Effector memory CD8-positive, alpha-beta T cell (primary cell): ENCODE results near the gene RBM18.

Experiments used
- ATAC-seq: fragments of 150-1000 bp; cut with Tn5 transposase; replicated peaks from 2 replicates; pipeline ENCODE4 v1.10.0; 2021; ENCODE audit warnings: mild to moderate bottlenecking, moderate library complexity
- DNase-seq, 3 experiments: peaks; one replicate each; pipeline ENCODE4 v3.0.0; 2021
- H3K27ac Mint-ChIP-seq, 2 donors: one replicate each; pipeline ENCODE4 v1.8.0; 2022; ENCODE audit warnings: mild to moderate bottlenecking in 2 of 2, mixed read lengths in 2 of 2, moderate library complexity in 2 of 2
- H3K27me3 Mint-ChIP-seq, 2 donors: one replicate each; pipeline ENCODE4 v1.8.0; 2022; ENCODE audit warnings: mixed read lengths in 2 of 2
- H3K36me3 Mint-ChIP-seq: one replicate; pipeline ENCODE4 v1.8.0; 2022; ENCODE audit warnings: mild to moderate bottlenecking, moderate library complexity, mixed read lengths; ENCODE audit not compliant: insufficient read depth
- H3K4me1 Mint-ChIP-seq, 2 donors: one replicate each; pipeline ENCODE4 v1.8.0; 2022; ENCODE audit warnings: low read depth in 2 of 2, mixed read lengths in 2 of 2
- H3K4me3 Mint-ChIP-seq, 2 donors: one replicate each; pipeline ENCODE4 v1.8.0; 2022; ENCODE audit warnings: mild to moderate bottlenecking in 2 of 2, mixed read lengths in 2 of 2, moderate library complexity in 2 of 2
- H3K9me3 Mint-ChIP-seq, 2 donors: one replicate each; pipeline ENCODE4 v1.8.0; 2022; ENCODE audit warnings: mixed read lengths in 2 of 2

Gene RBM18

DNA sequence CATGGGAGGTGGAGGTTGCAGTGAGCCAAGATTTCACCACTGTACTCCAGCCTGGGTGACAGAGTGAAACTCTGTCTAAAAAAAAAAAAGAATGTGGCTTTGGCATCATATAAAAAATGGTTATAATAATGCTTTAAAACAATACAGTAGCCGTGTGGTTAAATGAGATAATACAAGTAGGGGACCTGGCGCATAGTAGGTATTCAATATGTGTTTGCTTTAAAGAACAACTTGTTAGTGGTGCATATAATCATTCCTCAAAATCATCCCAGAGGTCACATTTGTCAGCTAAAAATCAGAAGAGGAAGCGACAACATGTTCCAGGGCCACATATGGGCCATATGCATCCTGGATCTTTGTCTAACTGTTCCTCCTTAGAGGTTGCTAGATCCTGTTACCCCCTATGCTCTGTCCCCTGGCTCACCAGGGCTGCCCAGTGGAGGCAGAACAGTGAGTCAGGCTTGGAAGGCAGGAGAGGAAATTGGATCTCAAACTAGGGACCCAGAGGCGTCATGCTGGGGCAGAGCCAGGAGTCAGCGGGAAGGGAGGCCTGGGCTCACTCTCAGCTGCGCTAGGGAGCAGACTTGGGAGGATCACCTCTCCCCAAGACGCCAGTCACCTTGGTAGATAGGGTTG lies 63.6 kb downstream of the RBM18 start:
- no peaks in the 10 kb centered on the region for H3K9me3 Mint-ChIP-seq
- ATAC-seq (no peak), DNase-seq (no peak)
- no peaks in the 10 kb centered on the region for H3K4me1 Mint-ChIP-seq
- no peak overlapping the region for H3K27ac Mint-ChIP-seq
- no peaks in the 10 kb centered on the region for H3K36me3 Mint-ChIP-seq
- peaks cover 21 to 40% of the 10 kb centered on the region in 2 donors for H3K27me3 Mint-ChIP-seq
- no peak overlapping the region for H3K4me3 Mint-ChIP-seq

DNA sequence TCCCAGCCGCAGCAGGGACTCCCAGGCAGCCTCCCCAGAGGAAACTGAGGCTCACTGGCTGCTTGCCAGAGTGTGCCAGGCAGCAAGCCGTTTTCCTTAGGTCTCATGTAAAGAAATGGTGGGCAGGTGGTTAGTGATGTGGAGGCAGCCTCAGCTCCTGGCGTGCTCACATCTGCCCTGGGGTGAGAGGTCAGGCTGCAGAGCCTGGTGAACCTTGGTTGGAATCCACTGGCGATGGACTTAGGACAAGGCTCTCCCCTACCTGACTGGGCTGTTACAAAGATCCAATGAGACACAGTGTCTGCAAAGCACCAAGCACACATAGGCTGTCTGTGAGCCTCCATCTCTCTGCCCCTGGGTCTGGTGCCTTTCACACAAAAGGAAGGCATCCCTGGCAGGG lies 66.8 kb downstream of the RBM18 start:
- peaks cover 20 to 30% of the 10 kb centered on the region in 2 donors for H3K27me3 Mint-ChIP-seq
- H3K36me3 Mint-ChIP-seq: no peaks in the 10 kb centered on the region
- ATAC-seq (no peak), DNase-seq (no peak)
- H3K27ac Mint-ChIP-seq: no peak overlapping the region
- no peak overlapping the region for H3K4me3 Mint-ChIP-seq
- no peaks in the 10 kb centered on the region for H3K4me1 Mint-ChIP-seq
- no peaks in the 10 kb centered on the region for H3K9me3 Mint-ChIP-seq

DNA sequence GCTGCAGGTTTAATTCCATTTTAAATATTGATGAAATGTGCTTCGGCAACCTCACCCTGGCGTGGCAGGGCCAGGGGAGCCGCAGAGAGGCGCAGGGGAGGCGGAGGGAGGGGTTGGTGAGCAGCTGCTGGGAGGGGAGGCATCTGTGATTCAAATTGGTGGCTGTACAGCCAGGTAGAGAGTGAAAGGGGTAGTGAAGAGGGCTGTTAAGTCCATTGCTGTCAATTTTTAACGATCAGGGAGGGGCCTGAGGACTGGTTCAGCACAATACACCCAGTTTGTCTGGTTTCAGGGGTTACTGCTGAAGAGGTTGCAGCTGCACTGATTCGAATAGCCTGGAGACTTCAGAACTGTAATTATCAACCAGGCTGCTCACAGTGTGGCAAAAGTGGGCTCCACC lies 67.2 kb downstream of the RBM18 start:
- Mint-ChIP-seq H3K4me3 (no peak overlapping the region), H3K4me1 (no peaks in the 10 kb centered on the region), H3K9me3 (no peaks in the 10 kb centered on the region), H3K27me3 (peaks cover 20 to 35% of the 10 kb centered on the region in 2 donors), H3K36me3 (no peaks in the 10 kb centered on the region), H3K27ac (no peak overlapping the region)
- DNase-seq (no peak), ATAC-seq (no peak)

DNA sequence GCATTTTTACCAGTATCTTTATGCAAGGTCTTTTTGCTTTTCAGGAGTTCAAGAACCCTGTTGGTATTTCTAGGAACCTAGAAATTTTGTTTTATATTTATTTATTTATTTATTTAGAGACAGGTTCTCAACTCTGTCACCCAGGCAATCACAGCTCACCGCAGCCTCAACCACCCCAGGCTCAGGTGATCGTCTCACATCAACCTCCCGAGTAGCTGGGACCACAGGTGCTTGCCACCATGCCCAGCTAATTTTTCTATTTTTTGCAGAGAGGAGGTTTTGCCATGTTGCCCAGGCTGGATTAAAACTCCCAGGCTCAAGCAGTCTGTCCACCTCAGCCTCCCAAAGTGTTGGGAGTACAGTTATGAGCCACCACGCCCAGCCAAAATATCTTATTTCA lies 68.8 kb downstream of the RBM18 start:
- Mint-ChIP-seq H3K27ac (no peak overlapping the region), H3K9me3 (no peaks in the 10 kb centered on the region), H3K27me3 (peaks cover 20 to 35% of the 10 kb centered on the region in 2 donors), H3K4me1 (peaks cover 3 to 4% of the 10 kb centered on the region in 2 donors), H3K4me3 (no peak overlapping the region), H3K36me3 (no peaks in the 10 kb centered on the region)
- DNase-seq (no peak), ATAC-seq (no peak)

DNA sequence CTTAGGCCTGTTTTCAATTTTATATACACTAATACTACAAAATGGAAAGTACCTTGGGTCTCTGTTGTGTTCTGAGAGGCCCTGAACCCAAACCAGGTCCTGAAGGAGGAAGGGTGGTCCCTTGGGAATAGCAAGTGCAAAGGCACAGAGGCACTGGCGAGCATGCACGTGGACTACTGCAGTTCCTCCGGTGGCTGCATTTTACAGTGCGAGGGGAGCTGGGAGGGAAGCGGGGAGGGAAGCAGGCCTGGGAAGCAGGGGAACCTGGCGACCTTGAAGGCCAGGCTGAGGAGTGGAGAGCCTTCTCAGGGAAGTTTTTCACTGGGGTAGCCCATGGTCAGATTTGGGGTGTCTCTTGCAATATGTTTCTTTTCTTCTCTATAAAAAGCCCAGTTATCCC lies 71.0 kb downstream of the RBM18 start:
- Mint-ChIP-seq H3K27me3 (peaks cover 16 to 30% of the 10 kb centered on the region in 2 donors), H3K4me3 (no peak overlapping the region), H3K9me3 (no peaks in the 10 kb centered on the region), H3K4me1 (peaks cover 3 to 4% of the 10 kb centered on the region in 2 donors), H3K27ac (no peak overlapping the region), H3K36me3 (no peaks in the 10 kb centered on the region)
- ATAC-seq: no peak
- no peak for DNase-seq

DNA sequence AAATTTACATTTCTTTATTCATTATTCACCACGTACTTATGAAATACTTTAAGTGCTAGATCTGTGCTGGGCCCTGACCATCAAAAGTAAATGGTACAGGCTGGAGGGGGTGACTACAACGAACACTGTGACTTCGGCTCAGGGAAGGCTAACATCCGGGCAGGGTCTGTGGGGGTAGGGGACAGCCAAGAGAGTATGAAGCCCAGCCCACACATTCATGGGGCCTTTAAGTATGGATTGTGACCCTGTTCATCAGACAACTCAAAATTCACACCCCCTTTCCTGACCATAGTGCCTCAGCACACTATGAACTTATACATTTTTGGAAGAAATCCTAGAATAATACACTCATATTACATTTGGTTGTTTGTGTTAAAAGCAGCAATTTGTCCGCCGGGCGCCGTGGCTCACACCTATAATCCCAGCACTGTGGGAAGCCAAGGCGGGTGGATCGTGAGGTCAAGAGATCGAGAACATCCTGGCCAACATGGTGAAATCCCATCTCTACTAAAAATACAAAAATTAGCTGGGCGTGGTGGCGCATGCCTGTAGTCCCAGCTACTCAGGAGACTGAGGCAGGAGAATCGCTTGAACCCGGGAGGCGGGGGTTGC lies 71.6 kb downstream of the RBM18 start:
- H3K4me1 Mint-ChIP-seq: peaks cover 3 to 4% of the 10 kb centered on the region in 2 donors
- H3K4me3 Mint-ChIP-seq: no peak overlapping the region
- H3K36me3 Mint-ChIP-seq: no peaks in the 10 kb centered on the region
- ATAC-seq: no peak
- no peak for DNase-seq
- no peaks in the 10 kb centered on the region for H3K9me3 Mint-ChIP-seq
- no peak overlapping the region for H3K27ac Mint-ChIP-seq
- peaks cover 10 to 24% of the 10 kb centered on the region in 2 donors for H3K27me3 Mint-ChIP-seq

DNA sequence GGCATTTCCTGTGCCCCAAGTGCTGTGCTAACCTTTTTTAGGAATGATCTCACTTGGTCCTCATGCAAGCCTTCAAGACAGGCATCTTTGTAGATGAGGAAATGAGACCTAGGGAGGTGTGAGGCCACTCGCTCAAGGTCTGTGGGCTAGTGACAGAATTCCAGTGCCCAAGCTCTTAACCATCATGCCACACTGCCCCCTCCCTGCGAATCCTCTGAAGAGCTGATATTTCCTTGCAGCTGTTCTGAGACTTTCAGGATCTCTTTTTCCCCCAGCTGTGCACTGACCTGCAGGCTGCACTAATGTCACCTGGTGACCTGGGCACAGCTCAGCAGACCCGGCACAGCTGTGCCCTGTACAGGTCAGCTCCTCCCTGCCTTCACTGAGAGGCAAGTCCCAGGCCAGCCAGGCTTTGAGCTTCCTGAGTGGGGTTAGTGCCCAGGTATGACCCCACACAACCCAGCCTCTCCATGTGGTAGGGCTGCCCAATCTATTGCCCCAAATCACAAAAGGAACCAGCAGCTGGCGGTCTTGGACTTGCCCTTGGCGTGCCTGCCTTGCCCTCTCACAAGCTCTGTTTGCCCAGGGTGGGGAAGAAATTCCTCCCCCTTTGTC lies 72.3 kb downstream of the RBM18 start:
- no peak for DNase-seq
- Mint-ChIP-seq H3K4me3 (no peak overlapping the region), H3K4me1 (peaks cover 3 to 4% of the 10 kb centered on the region in 2 donors), H3K27me3 (peaks cover 4 to 21% of the 10 kb centered on the region in 2 donors), H3K36me3 (no peaks in the 10 kb centered on the region), H3K9me3 (no peaks in the 10 kb centered on the region), H3K27ac (no peak overlapping the region)
- ATAC-seq: no peak

DNA sequence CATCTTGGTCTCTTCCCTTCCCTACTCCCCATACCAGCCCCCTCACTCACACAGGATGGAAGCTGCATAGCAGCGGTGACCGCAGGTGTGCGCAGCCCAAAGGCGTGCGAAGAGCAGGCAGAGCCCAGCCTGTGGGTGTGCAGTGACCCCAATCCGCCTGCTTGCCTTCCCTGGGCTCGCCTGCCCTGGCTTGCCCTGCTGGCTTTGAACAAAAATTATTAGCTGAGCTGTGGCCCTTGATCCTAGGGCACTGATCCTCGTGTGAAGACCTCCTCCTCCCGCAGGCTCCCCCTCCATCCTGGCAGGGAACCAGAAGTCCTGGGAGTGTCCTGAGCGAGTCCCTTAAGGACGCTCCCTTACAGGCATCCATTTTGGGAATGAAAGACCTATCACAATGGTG lies 73.1 kb downstream of the RBM18 start:
- peaks cover 0 to 14% of the 10 kb centered on the region in 2 donors for H3K27me3 Mint-ChIP-seq

DNA sequence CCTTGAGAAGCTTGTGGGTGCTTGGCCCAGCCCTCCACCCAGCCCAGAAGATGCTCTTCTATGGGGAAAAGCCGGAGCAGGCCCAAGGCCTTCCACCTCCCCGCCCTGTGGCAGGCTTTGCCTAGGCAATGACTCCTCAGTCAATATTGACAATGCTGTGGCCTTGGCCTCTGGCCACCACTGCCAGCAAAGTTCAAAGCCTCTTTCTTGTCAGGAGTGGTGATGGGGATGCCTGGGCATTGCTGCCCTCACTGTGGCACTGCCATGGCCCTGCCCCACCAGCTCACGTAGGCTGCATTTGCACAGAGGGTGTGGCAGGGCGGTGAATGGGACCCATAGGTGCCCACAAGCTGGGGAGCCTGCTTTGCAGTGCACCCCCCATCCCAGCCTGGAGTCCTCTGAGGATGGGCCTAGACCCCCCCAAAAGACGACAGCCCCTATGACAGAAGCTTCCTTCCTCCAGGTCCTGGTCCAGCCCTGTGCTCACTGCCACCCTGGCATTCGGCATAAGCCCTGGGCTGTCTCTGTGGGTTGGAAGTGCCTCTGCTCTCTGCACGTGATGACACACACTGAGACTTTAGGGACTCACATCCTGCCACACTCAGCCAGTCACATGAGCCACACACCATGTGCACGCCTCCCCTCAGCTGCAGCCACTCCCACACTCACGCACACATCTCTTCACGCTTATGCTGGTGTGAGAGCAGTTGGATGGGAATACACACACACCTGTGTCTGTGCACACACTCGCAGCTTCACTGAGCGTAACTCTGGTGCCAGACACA lies 73.9 kb downstream of the RBM18 start:
- Mint-ChIP-seq H3K4me1 (peaks cover 3 to 4% of the 10 kb centered on the region in 2 donors), H3K4me3 (no peak overlapping the region), H3K27ac (no peak overlapping the region), H3K9me3 (no peaks in the 10 kb centered on the region), H3K27me3 (peaks cover 0 to 14% of the 10 kb centered on the region in 2 donors), H3K36me3 (no peaks in the 10 kb centered on the region)
- ATAC-seq: no peak
- no peak for DNase-seq

More for the DNA sequence above, 73.1 kb downstream of the RBM18 start:
- Mint-ChIP-seq H3K4me3 (no peak overlapping the region), H3K27ac (no peak overlapping the region), H3K9me3 (no peaks in the 10 kb centered on the region), H3K36me3 (no peaks in the 10 kb centered on the region), H3K4me1 (peaks cover 3 to 4% of the 10 kb centered on the region in 2 donors)
- ATAC-seq (no peak), DNase-seq (no peak)

DNA sequence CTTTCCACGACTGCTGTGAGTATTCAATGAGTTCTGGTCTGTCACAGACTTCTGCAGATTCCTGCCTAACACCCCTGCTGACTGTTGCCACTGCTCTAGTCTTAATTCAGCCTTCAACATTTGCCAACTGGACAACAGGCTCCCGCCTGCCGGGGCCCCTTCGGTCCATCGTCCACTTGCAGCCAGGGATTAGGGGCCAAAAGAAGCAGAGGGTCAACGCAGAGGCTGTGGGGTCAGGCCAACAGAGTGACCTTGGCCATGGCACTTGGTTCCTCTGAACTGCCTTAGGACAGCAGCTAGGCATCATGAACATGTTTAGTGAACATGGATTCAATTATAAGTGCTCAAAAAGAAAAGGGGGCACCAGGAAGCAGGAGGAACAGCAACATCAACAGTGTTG lies 76.3 kb downstream of the RBM18 start:
- DNase-seq (no peak), ATAC-seq (no peak)
- H3K27ac Mint-ChIP-seq: no peak overlapping the region
- no peaks in the 10 kb centered on the region for H3K36me3 Mint-ChIP-seq
- H3K9me3 Mint-ChIP-seq: no peaks in the 10 kb centered on the region
- peaks cover 3 to 4% of the 10 kb centered on the region in 2 donors for H3K4me1 Mint-ChIP-seq
- no peak overlapping the region for H3K4me3 Mint-ChIP-seq
- peaks cover 6 to 10% of the 10 kb centered on the region in 2 donors for H3K27me3 Mint-ChIP-seq
